Amygdala (tissue), 56 donors: ENCODE results near the gene STUB1.
A peak's percentile ranks its signal among the peaks of the same experiment; 100 is the strongest.

Source experiments
- DNase-seq, 56 donors: peaks; one replicate each; lab custom pipeline; 2025; lab: John Stamatoyannopoulos, UW

Gene STUB1

DNA sequence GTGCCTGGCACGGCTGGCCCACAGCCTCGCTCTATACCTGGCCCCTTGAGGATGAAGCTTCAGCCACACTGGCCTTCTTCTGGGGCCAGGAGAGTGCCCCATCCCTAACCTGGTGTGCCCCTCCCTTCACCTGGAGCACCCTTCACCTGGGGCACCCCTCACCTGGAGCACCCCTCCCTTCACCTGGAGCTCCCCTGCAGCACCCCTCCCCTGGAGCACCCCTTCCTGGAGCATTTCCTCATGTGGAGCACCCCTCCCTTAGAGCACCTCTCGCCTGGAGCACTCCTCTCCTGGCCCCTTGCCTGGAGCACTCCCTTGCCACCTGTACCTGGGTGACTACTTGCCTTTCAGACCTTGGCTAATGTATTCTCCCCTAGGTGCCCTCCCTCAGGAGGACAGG, 27.8 kb downstream of the STUB1 start:
- no peak for DNase-seq

DNA sequence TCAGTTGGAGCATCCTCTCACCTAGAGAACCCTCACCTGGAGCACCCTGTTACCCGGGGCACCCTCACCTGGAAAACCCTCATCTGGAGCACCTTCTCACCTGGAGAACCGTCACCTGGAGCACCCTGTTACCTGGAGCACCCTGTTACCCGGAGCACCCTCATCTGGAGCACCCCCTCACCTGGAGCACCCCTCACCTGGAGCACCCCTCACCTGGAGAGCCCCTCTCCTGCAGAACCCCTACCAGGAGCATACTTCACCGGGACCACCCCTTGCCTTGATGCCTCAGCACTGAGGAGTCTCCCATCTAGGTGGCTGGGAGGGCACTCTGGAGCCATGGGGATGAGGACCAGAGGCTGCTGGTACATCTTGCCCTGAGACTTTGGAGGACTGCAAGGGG, 28.7 kb downstream of the STUB1 start:
- no peak for DNase-seq

DNA sequence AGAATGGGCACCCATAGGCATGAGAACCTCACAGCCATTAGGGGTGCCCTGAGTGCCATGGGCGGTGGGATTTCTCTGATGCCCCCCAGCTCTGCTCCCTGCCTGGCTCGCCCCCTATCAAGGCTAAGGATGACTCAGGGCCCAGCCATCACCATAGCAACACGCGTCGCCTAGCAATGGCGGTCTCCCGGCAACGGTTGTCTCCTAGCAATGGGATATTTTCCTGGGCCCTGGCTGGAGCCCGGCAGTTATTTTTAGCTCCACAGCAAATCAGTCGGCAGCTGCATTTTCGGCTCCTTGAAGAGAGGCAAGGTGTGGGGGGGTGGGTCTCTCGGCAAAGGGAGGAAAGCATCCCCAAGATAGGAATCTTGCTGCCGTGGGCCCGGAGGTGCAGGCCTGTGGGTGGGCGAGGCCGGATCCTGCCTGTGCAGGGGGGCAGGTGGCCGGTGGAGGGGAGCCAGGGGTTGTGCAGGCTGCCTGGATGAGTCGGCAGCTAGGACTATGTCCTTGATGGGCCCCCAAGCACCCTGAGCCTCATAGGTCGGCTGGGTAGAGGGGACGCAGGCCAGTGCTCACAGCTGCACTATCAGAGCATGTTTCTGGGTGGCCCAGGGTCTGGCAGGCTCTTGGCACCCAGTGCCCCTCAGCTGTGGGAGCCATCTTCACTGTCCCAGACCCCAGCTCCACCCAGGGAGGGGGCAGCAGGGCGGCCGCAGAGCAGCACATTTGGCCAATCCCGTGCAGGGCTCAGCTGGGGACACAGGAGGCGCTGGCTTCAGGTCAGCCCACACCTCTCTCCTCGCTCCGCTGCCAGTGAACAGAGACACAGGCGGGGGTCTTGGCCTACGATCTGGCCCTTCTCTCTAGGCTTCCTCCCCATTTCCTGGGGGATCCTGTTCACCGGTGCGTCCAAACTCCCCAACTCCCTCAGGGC, 29.6 kb downstream of the STUB1 start:
- DNase-seq, result peak in 53 of 56 donors; percentile 14 to 91 (median 80)

DNA sequence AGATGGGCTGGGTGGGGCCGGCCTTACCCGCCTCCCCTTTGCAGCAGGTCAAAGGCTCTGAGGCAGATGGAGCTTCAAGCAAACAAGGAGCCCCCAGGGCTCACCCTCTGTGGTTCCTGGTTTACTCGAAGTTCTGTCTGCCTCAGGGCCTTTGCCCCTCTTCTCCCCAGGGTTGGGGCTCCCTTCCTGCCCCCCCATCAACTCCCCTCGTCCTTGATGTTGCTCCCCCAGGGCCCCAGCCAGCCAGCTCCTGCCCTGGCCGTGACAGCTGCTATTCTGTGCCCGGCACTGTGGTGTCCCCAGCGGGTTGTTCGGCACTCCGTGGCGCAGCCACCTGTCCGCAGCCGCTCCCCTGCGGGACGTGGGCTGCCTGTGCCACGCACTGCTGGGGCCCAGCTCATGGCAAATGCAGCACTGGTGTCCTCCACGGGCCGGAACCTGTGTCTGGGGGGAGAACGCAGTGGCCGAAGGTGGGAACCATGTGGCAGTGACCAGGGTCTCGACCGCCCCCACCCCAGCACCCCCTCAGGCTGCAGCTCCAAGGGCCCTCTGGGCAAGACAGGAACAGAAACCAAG, 30.4 kb downstream of the STUB1 start:
- DNase-seq, result no peak

DNA sequence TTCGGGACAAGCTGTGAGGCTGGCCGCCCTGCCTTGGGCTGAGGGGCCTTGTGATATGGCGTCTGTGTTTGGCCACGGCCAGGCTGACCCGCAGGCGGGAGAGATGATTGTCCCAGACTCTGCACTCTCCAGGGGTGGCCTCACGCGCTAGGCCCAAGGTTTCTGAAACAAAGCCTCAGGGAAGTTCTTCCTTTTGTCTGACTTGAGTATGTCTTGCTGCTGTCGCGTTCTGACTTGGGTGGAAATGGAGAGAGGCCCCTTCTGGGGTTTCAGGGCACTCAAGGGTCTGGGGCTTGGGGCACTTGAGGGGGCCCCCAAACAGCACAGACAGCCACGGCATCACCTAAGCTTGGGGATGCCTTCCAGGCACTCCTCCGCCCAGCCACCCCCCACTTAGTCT, 30.9 kb downstream of the STUB1 start:
- no peak for DNase-seq

DNA sequence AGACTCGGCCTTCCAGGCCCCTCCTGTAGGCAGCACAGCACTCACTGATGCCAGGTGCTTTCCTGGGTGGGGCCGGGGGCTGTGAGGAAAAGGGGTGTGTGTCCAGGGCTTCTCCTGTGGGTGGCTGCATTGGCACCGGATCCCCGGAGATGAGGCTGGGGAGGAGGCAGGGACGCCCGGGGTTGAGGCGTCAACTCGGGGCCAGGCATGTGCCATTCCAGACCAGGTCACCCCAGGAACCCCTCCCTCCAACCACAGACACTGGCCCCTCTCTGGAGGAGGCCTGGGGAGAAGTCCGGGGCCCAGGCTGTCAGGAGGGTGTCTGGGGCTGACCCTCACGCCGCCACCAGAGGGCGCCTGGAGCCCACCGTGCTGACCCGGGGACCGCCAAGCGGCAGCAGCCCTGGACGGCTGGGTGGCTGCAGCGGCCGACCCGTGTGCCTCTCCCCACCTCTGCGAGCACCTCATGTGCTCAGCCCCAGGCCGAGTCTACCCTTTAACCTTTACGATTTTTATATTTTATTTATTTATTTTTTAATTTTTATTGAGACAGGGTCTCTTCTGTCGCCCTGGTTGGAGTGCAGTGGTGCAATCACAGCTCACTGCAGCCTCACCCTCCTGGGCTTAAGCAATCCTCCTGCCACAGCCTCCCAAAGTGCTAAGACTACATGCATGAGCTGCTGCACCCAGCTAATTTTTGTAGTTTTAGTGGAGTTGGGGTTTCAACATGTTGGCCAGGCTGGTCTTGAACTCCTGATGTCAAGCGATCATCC, 31.5 kb downstream of the STUB1 start:
- DNase-seq, result peak in 47 of 56 donors; percentile 16 to 86 (median 54)

DNA sequence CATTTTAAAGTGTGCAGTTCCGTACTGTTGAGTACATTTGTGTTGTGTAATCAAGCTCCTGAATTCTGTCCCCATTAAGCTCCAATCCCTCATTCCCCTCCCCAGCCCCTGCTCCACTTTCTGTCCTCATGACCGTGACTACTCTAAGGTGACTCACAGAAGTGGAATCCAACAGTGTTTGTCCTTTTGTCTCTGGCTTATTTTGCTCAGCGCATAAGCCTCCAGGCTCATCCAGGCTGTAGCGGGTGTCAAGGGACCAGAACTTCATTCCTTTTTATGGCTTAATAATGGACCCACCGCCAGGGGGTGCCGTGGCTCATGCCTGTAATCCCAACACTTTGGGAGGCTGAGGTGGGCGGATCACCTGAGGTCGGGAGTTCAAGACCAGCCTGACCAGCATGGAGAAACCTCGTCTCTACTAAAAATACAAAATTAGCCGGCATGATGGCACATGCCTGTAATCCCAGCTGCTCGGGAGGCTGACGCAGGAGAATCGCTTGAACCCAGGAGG, 32.6 kb downstream of the STUB1 start:
- DNase-seq, result peak in 1 of 56 donors; percentile 20

DNA sequence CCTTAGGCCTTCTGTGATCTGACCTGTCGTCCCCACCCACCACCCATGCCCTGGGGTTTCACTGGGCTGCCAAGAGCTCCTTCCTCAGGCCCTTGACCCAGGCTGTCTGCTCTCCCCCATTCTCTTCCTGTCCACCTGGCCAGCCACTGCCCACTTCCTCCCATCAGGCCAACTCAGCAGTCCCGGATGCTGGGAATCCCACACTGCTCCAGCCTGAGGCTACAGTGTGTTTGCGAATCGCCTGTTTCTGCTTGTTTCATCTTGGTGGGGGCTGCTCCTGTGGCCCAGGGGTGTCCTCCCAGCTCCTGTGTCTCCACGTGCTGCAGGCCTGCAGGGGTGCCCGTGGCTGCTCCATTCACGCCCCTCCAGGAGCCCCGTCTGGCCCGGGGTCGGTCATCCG, 33.9 kb downstream of the STUB1 start:
- no peak for DNase-seq

DNA sequence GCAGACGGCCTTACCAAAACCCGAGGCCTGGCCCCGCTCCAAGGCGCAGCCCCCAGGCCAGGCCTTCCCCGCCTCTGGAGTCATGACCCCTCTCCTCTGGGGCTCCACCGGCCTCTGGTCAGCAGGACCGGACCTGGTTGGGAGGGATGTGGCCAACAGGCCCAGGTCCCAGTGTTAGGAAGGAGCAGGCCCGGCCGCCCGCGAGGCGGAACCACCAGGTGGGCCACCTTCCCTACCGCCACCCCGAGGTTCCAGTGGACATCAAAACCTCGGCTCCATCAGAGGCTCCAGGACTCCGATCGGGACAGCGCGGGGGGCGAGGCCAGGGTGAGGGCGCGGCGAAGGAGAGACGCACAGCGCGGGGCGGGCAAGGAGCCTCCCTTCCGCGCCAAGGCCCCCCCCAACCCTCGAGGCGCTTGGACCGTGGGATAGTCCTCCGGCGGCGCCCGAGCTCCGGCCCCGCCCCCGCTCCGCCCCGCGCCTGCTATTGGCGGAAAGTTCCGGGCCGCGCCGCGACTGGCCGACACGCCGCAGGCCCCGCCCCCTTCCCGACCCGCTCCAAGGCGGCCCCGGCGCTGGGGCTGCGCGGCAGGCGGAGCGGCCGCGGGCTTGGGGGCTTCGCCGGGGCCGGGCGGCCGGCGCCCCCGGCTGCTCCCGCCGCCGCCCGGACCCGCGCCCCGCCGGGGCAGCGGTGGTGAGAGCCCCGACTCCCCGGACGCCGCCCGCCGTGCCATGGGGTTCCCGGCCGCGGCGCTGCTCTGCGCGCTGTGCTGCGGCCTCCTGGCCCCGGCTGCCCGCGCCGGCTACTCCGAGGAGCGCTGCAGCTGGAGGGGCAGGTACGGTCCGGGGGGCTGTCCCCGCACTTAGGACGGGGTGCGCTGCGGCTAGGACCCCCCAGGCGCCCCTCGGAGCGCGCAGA, 34.6 kb downstream of the STUB1 start, which contains the start of gene METRN:
Gene METRN, plus strand, starts transcription at position 561 of the 919 bp plus-strand sequence. Its CDS starts 172 bp downstream, at position 733.
- peak; percentile 26 to 94 (median 80) for DNase-seq

DNA sequence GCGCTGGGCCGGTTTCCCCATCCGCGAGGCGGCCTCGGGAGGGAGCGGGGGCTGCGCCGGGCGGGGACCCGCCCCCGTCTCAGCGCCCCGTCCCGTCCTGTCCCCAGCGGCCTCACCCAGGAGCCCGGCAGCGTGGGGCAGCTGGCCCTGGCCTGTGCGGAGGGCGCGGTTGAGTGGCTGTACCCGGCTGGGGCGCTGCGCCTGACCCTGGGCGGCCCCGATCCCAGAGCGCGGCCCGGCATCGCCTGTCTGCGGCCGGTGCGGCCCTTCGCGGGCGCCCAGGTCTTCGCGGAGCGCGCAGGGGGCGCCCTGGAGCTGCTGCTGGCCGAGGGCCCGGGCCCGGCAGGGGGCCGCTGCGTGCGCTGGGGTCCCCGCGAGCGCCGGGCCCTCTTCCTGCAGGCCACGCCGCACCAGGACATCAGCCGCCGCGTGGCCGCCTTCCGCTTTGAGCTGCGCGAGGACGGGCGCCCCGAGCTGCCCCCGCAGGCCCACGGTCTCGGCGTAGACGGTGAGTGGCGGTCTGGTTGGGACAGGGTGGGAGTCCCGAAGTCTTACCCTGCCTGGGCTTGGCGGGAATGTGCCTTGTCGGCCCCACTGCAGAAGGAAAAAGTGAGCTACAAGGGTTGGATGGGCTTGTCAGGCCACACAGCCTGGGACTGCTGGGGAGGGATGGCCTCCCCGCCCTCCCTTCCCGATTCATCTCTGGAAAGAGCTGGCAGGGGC, 35.4 kb downstream of the STUB1 start:
- DNase-seq, result peak in 5 of 56 donors; percentile 40 to 57 (median 52)

DNA sequence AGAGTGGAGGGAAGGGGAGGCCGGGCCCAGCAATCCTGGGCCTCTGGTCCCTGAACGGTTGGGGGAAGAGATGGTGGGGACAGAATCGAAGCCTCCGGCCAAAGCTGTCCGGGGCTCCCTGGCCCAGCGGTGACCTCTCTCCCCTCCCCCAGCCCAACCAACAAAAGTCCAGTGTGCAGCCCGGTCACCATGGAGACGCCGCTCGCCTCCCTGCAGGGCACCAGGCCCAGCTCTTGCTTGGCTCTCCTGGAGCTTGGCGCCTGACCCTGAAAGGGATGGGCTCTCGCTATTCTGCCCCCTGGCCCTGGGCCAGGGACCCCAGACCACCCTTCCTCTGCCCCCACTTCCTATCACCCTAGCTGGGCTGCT, 36.0 kb downstream of the STUB1 start:
- DNase-seq, result peak; percentile 20 to 95 (median 84)

DNA sequence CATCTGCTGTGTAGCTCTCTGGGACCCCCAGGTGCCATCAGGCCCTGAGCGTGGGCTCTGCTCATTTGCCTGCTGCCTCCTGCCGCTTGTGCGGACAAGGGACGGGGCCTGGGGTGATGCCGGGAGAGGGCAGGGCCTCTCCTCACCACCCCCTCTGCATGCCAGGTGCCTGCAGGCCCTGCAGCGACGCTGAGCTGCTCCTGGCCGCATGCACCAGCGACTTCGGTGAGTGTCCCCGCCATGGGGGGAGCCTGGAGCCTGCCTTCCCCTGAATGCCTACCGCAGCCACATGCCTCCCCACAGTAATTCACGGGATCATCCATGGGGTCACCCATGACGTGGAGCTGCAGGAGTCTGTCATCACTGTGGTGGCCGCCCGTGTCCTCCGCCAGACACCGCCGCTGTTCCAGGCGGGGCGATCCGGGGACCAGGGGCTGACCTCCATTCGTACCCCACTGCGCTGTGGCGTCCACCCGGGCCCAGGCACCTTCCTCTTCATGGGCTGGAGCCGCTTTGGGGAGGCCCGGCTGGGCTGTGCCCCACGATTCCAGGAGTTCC, 36.6 kb downstream of the STUB1 start:
- DNase-seq, result no peak

DNA sequence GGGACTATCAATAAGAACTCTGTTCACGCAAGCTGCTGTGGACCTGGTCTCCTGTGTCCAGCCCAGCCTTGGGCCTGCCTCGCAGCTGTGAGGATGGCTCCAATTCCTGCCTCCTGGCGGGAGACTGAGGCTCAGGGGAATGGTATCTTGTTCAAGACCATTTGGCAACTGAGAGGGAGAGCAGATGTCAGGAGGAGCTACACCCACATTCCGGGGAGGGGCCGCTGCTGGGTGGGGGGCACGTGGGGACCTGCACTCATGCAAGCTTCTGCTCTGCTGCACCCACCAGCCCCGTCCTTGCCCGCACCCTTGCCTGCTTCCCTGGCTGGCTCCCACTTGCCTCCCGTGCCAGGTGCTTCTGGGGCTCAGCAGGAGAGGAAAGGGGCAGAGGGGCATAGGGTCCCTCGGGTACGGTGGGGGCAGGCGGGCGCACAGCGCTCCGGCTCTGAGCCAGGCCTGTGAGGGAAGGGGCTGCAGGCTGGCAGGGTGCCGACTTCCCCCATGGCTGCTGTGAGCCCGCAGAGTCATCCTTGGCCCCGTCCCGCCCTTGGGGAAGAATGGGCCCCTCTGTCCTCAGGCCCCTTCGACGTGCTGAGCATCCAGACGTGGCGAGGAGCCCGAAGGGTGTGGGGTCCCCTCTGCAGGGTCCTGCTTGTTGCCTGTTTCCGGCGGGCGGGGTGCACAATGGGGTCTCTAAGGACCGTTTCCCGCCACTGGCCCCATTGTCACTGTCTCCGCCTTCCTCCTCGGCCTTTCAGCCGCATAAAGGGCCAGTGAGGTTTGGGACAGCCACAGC, 37.4 kb downstream of the STUB1 start:
- DNase-seq, result peak in 11 of 56 donors; percentile 21 to 75 (median 28)

DNA sequence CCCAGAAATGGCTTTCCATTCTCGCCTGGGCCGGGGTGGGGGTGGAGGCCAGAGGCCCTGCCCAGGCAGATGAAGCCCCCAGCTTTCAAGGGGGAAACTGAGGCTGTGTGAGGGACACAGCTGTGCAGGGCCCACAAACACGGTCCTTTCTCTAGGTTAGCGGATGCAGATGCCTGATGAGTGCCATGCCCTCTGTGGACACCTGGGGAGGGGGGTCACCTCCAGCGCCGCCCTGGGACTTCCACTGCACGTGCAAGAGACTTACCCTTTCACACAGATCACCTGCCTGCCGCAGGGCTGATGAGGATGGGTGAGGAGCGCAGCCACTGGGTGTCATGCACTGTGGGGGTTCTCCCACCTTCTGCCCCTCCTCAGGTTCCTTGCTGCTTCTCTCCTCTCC, 38.2 kb downstream of the STUB1 start:
- no peak for DNase-seq

DNA sequence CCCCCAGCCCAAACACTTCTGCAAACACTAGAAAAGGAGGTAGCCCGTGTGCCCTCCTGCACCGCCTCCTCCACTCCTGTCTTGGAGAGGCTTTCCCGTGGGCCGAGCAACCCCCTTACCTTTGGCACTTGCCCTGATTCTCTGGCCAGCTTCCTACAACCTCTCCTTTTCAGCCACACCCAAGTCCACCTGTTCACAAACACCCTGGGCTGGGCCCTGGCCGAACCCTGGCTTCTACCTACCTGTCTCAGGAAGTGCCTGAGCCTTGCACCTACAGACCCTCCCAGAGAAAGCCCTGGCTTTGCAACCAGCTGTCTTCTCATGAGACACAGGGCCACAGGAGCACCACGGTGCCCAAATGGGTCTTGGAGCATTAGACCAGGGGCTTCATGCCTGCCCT, 38.7 kb downstream of the STUB1 start:
- DNase-seq, result no peak

DNA sequence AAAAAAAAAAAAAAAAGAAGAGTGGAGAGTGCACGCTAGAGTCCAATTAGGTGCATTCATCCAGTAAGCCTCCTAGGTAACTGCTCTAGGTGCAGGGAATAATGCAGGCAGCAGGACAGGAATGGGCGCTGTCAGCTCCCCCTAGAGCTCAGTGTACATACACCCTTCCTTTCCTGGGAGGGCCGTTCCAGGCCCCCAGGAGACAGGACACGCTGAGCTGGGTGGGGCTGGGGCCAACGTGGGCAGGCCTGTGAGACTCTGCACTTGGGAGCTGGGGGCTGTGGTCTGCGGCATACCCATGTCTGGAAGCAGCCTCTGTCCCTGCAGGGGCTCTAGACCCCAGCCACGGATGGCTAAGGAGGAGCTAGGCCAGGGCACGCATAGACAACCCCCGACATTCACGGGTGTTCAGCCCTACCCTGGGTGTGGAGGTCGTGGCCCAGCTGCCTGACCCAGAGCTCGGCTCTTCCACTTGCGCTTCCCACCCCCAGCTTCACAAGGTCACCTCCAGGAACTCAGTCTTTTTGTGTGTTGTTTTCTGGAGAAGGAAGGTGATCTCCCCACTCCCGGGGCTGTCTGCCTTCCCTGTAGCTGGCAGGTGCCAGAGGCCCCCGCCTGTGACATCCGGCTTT, 39.7 kb downstream of the STUB1 start:
- DNase-seq, result peak in 6 of 56 donors; percentile 16 to 66 (median 56)

DNA sequence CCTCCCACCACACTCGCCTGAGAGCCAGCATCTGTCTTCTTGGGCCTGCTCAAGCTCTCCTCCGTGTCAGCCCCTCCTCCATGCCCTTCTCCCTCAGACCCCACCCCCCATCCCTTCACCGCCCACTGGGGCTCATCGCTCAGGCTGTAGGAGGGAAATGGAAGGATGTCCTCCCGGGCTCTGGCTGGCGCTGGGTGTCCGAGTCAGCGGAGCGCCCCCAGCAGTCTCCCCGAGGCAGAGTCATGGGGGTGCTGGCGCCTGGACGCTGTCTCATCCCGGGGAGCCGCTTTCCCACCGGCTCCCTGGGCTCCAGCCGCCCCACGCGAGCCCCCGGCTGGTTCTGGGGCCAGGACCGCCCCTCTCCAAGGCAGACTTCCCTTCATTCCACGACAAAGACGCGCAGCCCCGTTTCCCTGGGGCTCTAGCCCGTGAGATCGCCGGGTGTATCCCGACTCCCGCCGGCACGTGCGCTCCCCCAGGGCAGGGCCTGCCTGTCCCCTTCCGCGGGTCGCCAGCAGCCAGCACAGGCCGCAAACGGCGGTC, 40.3 kb downstream of the STUB1 start:
- peak in 45 of 56 donors; percentile 40 to 82 (median 67) for DNase-seq
